SJSA1 (cell line): ENCODE data around the gene TSHZ2. TPM values are rescaled to one million over a fixed set of nuclear protein-coding genes. Genes with fewer than 3 reads are reported as not detected.

Source experiments
- DNase-seq, 2 experiments: peaks; one replicate each; pipeline ENCODE4 v3.0.0-alpha.2; 2015 to 2020; ENCODE audit warnings: low spot score in 2 of 2, low read depth in 1 of 2
- H3K27ac ChIP-seq: fragments of 250-450 bp; sonication (Bioruptor Pico); 2 replicates; pipeline ENCODE4 v1.5.1; 2020; ENCODE audit warnings: mild to moderate bottlenecking, moderate library complexity
- H3K27me3 ChIP-seq: fragments of 250-450 bp; sonication (Bioruptor Pico); replicated peaks from 2 replicates; pipeline ENCODE4 v1.5.1; 2020; ENCODE audit warnings: mild to moderate bottlenecking, moderate library complexity
- H3K36me3 ChIP-seq: fragments of 250-450 bp; sonication (Bioruptor Pico); 2 replicates; pipeline ENCODE4 v1.5.1; 2020; ENCODE audit warnings: mild to moderate bottlenecking
- H3K4me1 ChIP-seq: fragments of 250-450 bp; sonication (Bioruptor Pico); replicated peaks from 2 replicates; pipeline ENCODE4 v1.6.1; 2021; ENCODE audit warnings: mild to moderate bottlenecking
- H3K4me3 ChIP-seq: fragments of 250-450 bp; sonication (Bioruptor Pico); 2 replicates; pipeline ENCODE4 v1.5.1; 2020; ENCODE audit warnings: mild to moderate bottlenecking
- H3K9me3 ChIP-seq: fragments of 250-450 bp; sonication (Bioruptor Pico); replicated peaks from 2 replicates; pipeline ENCODE4 v1.5.1; 2020; ENCODE audit warnings: mild to moderate bottlenecking
- total RNA-seq: library from RNA; depleted of rRNA; stranded (reverse); fragments of >200 nt; shearing (Covaris generic); gene quantifications from 2 replicates; pipeline ENCODE4 v1.2.3, GENCODE V29; 2014

Gene TSHZ2
- total RNA-seq, 1 experiment from 2014 or later, result not detected

DNA sequence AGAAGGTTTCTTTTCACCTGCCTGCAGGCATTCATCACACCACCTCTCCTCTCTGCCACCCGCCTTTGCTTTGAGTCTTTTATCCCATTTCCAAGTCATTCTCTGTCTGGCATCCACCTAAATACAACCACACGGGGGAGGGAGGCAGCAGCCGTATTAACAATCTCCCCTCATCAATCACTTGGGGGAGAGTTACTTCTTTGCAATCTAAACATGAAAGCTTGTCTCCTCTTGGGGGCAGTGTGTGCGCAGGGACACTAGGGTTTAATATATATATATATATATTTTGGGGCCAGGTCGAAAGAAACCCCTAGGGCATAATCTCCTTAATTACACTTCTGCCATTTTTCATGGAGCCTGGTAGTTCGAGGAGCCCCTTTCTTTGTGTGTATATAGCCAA is 214.5 kb downstream of the TSHZ2 start:
- H3K4me1 ChIP-seq, result no peaks in the 10 kb centered on the region
- H3K4me3 ChIP-seq, result no peak overlapping the region
- no peaks in the 10 kb centered on the region for H3K9me3 ChIP-seq
- DNase-seq, result no peak
- H3K27ac ChIP-seq, result no peak overlapping the region
- H3K27me3 ChIP-seq, result peaks cover 13% of the 10 kb centered on the region; the same call in 1 of the 2 replicates
- H3K36me3 ChIP-seq, result no peaks in the 10 kb centered on the region

DNA sequence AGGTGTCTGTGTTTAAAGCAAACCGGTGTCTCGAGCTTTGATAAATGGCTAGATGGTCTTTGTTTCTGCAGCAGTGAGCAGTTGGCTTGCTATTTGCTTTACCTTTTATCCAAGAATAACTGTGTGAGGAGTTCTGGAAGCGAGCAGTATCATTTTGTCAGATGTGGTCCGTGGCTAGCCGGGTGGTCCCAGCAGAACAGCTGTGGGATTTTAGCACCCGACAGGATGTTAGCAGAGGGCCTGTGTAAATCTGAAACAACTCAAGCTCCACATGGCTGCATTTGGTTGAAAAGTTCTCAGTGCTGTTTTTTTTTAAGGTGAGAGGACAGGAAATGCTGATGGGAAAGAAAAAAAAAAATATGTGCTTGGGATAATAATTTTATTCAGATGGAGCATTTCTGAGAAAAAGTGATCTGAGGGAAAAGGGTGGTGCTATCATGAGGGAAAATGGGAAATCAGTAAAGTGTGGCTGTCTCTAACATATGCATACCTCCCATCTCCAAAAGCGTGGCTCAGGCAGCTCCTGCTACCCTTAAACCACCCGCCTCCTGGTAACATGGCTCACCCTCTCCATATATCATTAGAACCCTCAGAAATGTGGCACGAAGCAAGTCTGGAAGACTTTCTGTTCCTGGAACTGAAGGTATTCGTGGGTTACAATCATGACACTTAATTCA is 215.4 kb downstream of the TSHZ2 start:
- Histone ChIP-seq H3K36me3 (no peaks in the 10 kb centered on the region), H3K4me1 (no peaks in the 10 kb centered on the region), H3K9me3 (no peaks in the 10 kb centered on the region), H3K4me3 (no peak overlapping the region), H3K27ac (no peak overlapping the region), H3K27me3 (peaks cover 12% of the 10 kb centered on the region)
- no peak for DNase-seq

DNA sequence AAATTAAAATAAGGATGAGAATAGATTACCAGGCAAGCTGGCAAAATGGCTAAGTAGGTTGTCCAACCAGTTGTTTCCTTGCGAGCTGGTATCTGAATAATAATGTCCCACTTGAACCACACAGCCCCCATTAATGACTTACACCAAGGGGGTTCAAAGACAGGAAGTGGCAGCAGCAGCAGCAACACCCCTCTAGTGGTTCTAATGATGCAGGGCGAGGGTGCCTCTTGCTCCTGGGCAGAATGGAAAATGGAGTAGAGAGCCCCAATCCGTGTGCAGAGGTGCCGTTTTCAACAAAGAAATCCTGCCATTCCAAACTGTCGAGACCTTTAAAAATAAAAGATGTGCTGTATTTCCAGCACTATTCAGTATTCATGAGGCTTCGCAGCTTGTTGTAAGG is 218.1 kb downstream of the TSHZ2 start:
- Histone ChIP-seq H3K27me3 (peaks cover 8% of the 10 kb centered on the region), H3K27ac (no peak overlapping the region)
- no peak for DNase-seq

DNA sequence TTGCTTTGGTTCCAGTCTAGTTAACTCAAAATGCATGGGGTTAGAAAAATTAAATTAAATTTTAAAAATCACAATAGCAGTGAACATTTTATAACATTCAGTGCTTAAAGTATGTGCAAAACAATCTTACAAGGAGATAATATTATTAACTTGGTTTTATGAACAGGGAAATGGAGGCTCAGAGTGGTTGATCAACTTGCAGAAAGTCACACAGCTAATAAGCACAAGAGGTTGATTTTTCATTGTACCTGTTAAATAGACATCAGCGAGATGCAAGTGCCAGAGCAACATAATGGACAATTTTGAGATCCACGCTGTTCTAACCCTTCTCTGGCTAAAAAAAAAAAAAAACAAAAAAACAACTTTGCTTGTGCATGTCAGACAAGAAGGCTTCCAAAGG is 219.8 kb downstream of the TSHZ2 start:
- H3K4me3 ChIP-seq, result no peak overlapping the region
- peaks cover 4% of the 10 kb centered on the region for H3K27me3 ChIP-seq
- no peaks in the 10 kb centered on the region for H3K4me1 ChIP-seq
- no peak overlapping the region for H3K27ac ChIP-seq
- DNase-seq, result no peak
- H3K36me3 ChIP-seq, result no peaks in the 10 kb centered on the region
- H3K9me3 ChIP-seq, result no peaks in the 10 kb centered on the region

More for the DNA sequence above, 218.1 kb downstream of the TSHZ2 start:
- H3K36me3 ChIP-seq, result no peaks in the 10 kb centered on the region
- H3K4me1 ChIP-seq, result no peaks in the 10 kb centered on the region
- no peak overlapping the region for H3K4me3 ChIP-seq
- no peaks in the 10 kb centered on the region for H3K9me3 ChIP-seq

DNA sequence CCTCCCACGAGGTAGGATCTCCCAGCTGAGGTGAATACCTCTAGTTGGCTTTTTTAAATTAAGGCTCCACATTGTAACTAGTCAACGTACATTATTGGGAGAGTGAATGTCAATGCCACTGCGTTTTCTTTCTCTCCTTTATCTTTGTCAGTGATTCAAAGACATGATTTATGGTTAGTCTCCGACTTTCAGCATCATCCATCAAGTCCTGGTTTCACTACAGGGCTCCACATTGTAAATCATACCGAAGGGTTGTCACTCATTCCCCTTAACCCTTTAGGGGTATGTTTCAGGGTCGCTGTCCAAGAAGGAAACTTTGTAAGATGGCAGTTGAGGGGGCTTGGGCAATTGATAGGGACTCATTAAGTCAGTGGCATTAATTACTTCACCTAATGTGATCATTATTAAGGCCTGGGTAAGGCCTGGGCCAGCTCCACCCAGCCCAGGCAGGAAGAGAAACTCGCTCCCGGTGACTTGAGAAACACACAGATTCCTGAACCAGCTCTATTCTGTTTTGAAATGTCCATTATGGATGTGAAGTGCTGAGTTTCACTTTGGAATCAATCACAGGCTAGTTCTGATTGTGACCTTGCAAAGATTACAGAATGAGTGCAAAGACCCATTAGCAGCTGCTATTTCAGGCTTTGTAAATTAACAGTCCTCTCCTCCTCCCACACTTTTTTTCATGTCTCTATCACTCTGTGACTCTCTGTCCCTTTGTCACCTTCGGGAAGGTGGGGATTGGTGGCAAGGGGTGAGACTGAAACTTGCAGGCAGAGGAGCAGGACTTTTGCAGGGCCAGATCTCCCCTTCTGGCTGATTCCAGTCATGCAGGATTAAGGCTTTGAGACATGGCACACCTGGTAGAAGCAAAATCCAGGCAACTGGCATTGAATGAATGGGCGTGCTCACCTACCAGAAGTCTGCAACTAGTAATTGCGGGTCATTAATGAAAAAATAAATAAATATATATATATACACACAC is 222.4 kb downstream of the TSHZ2 start:
- H3K36me3 ChIP-seq, result no peaks in the 10 kb centered on the region

DNA sequence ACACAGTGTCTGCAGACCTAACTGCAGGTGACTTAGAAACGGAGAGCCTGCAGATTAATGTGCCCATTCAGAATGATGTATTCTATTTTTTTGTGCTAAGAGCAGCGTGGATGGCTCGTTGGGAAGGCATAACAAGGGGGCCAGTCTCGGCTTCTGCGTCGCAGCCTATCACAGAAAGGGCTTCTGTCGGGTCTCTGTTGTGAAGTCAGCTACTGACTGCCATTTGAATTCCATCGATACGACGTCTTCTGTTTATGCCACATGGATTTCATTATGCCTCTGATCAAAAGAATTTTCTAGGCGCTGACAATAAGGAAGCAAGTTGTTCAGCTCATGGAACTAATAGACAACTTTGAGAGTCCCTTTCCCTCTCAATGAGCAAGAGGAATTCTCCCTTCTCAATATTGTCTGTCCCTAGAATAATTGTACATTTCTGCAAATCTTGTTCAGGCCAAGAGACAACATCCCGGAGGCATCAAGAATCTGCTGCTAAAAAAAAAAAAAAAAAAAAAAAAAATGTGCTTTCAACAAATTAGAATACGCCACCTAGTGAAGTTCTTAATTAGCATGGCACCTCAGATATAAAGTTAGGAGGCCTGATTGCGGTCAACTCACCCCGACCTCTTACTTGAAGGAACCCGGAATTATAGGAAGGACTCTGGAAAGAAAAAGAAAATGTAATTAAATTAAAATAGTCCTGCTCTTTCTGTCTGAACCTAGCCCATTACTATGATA is 223.9 kb downstream of the TSHZ2 start:
- Histone ChIP-seq H3K9me3 (no peaks in the 10 kb centered on the region), H3K4me1 (no peaks in the 10 kb centered on the region), H3K36me3 (no peaks in the 10 kb centered on the region), H3K4me3 (no peak overlapping the region), H3K27ac (no peak overlapping the region), H3K27me3 (no peaks in the 10 kb centered on the region; the same call in 1 of the 2 replicates)
- no peak for DNase-seq

More for the DNA sequence above, 222.4 kb downstream of the TSHZ2 start:
- H3K4me1 ChIP-seq, result no peaks in the 10 kb centered on the region
- H3K27ac ChIP-seq, result no peak overlapping the region
- no peaks in the 10 kb centered on the region for H3K9me3 ChIP-seq
- no peak for DNase-seq
- no peak overlapping the region for H3K4me3 ChIP-seq
- H3K27me3 ChIP-seq, result no peaks in the 10 kb centered on the region; the same call in 1 of the 2 replicates

DNA sequence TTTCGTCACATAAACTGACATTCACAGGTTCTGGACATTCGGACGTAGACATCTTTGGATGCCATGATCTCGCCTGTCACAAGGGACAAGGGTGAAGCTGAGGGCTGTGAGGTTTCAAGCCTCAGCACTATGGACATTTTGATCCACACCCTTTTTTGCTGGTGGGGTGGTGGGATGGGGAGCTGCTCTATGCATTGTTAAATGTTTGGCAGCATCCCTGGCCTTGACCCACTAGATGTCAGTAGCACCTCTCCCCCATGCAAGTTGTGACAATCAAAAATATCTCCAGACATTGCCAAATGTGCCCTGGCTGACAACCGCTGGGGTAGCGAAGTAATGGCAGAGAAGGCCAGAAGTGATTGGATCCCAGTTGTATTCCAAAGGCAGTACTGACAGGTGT is 229.4 kb downstream of the TSHZ2 start:
- DNase-seq, result no peak
- H3K27me3 ChIP-seq, result no peaks in the 10 kb centered on the region
- H3K36me3 ChIP-seq, result no peaks in the 10 kb centered on the region
- no peaks in the 10 kb centered on the region for H3K9me3 ChIP-seq
- H3K4me1 ChIP-seq, result no peaks in the 10 kb centered on the region
- H3K27ac ChIP-seq, result no peak overlapping the region
- H3K4me3 ChIP-seq, result no peak overlapping the region

DNA sequence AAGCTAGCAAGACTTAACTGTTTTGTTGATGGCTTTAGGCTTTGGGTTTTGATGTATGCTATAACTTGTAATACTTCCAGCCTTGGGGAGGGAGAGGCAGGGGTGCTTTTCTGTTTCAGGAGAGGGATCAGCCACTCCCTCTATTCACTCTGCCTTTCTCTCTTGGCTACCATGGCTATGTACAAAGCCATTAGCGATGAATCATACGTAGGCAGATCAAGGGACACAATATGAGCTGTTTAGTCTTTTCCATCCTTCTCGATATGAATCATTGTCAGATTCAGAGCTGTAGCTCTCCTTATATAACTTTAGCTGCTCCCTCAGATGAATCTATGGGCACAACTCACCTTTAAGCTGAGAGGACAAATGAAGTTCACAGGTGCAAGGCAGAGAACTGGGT is 230.6 kb downstream of the TSHZ2 start:
- Histone ChIP-seq H3K27ac (no peak overlapping the region), H3K36me3 (no peaks in the 10 kb centered on the region), H3K4me3 (no peak overlapping the region), H3K27me3 (no peaks in the 10 kb centered on the region), H3K4me1 (no peaks in the 10 kb centered on the region), H3K9me3 (no peaks in the 10 kb centered on the region)
- no peak for DNase-seq

DNA sequence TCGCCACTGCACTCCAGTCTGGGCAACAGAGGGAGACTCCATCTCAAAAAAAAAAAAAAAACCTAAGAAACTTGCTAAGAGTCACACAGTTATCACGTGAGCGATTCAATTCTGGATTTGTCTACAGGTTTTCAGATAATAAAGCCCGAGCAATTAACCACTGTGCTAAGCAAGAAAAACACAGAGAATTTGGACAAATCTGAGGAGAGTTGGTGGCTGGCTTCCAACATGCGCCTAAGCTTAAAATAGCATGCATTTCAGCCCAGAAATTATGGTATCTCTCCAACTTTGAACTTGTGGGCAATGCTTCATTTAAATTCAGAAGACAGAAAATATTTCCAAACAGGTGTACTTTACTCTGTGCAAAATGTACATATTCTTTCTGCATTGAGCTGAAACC is 232.9 kb downstream of the TSHZ2 start:
- no peaks in the 10 kb centered on the region for H3K9me3 ChIP-seq
- no peak for DNase-seq
- no peak overlapping the region for H3K27ac ChIP-seq
- no peaks in the 10 kb centered on the region for H3K36me3 ChIP-seq
- H3K4me1 ChIP-seq, result no peaks in the 10 kb centered on the region
- H3K27me3 ChIP-seq, result no peaks in the 10 kb centered on the region
- no peak overlapping the region for H3K4me3 ChIP-seq

DNA sequence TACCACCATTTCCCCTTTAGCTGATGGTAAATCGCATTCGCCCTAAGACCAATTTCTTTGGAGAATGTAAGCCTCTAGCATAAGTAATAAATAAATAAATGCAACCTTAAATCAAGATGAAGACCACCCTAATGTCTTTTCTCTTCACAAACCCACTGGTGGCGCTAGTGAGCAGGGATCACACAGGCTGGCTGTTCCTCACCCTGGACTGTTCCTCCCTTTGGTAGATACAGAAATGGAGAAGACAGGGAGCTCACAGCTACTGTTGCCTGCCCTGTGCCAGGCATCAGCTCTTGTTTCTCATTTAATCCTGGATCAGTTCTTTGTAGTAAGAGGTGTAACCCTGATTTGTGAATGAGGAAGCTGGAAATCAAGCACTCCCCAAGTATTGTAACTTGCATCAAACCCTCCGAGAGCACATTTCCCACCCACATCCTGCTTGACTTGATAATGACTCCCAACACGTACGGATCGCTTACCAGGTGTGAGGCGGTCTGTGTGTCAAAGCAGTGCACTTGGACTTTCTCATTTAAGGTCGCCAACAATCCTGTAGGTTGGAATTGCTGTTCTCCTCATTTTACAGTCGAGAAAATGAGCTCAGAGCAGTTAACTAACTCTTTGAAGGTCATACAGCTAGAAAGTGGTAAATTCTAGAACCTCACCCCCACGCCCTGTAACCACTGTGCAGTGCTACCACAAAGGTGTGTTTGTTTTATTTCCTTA is 236.1 kb downstream of the TSHZ2 start:
- H3K27ac ChIP-seq, result no peak overlapping the region
- H3K36me3 ChIP-seq, result no peaks in the 10 kb centered on the region
- peaks cover 9% of the 10 kb centered on the region for H3K27me3 ChIP-seq
- H3K4me1 ChIP-seq, result no peaks in the 10 kb centered on the region
- H3K9me3 ChIP-seq, result no peaks in the 10 kb centered on the region
- DNase-seq, result no peak
- no peak overlapping the region for H3K4me3 ChIP-seq

DNA sequence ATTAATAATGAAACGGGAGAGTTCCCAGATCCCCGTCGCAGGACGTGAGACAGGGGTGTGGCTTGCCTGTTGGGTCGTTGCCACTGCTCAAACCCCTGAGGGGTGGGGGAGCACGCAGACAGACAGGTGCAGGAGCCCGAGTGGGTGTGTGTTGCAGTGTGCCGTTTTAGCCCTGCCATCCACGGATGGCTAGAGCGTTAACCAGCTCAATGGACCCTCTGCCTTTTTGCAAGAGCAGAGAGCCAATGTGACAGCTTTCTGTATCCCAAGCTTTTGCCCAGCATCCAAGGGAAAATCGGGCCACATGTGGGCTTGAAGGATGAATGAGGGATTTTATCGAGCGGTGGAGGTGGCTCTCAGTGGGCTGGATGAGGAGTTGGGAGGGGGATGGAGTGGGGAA is 237.9 kb downstream of the TSHZ2 start:
- no peaks in the 10 kb centered on the region for H3K9me3 ChIP-seq
- no peaks in the 10 kb centered on the region for H3K36me3 ChIP-seq
- no peak overlapping the region for H3K27ac ChIP-seq
- no peaks in the 10 kb centered on the region for H3K4me1 ChIP-seq
- no peak for DNase-seq
- no peak overlapping the region for H3K4me3 ChIP-seq
- peaks cover 9% of the 10 kb centered on the region for H3K27me3 ChIP-seq

DNA sequence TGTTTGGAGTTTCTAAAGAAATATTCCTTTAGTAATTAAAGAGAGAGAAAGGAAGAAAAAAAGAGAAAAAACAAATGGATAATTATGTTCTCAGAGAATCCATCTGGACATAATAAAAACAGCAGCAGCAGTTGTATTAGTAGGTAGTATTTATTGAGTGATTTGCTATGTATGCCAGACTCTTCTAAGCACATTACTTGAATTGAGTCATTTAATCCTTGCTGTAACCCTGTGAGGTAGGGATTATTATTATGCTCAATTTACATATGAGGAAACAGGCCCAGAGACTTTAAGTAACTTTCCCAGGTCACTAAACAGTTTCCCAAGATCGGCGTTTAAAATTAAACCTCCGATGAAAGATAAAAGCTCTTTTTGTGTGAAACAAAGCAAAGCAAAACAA is 238.8 kb downstream of the TSHZ2 start:
- Histone ChIP-seq H3K36me3 (no peaks in the 10 kb centered on the region), H3K27me3 (peaks cover 9% of the 10 kb centered on the region), H3K9me3 (no peaks in the 10 kb centered on the region), H3K4me3 (no peak overlapping the region), H3K4me1 (no peaks in the 10 kb centered on the region), H3K27ac (no peak overlapping the region)
- DNase-seq, result no peak

DNA sequence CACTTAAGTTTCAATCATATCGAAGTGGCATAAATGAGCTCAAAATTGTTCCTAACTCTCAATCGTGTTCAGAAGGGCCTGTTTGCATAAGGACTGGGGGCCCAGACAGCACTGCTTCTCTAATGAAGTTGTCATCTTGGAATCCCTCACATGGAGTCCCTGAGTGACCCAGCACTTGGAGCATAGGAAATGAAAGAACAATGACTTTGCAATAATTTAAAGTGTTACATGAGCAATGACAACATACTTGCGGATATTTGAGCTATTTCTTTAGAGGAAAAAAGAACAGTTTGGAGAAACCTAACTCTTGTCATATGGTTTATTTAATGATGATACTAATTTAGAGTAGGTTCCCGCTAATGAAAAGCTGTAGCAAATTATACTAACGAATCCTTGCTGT is 239.9 kb downstream of the TSHZ2 start:
- Histone ChIP-seq H3K4me1 (no peaks in the 10 kb centered on the region), H3K36me3 (no peaks in the 10 kb centered on the region), H3K27me3 (peaks cover 9% of the 10 kb centered on the region)

More for the DNA sequence above, 239.9 kb downstream of the TSHZ2 start:
- H3K27ac ChIP-seq, result no peak overlapping the region
- no peaks in the 10 kb centered on the region for H3K9me3 ChIP-seq
- H3K4me3 ChIP-seq, result no peak overlapping the region
- no peak for DNase-seq
